Kidney epithelial cell (primary cell): Measurements from ENCODE around the gene ADGRG4. TPM values are rescaled to one million over a fixed set of nuclear protein-coding genes. Genes with fewer than 3 reads are reported as not detected.

Experiments used
- DNase-seq: peaks from one replicate; pipeline ENCODE4 v3.0.0-alpha.2; 2010; ENCODE audit warnings: low read depth
- H3K27me3 ChIP-seq: 2 replicates; pipeline ENCODE4 v1.6.0; 2011; ENCODE audit warnings: low read length; ENCODE audit not compliant: control insufficient read depth, insufficient read depth
- H3K36me3 ChIP-seq: 2 replicates; pipeline ENCODE4 v1.5.1; 2011; ENCODE audit warnings: low read length; ENCODE audit not compliant: control insufficient read depth, insufficient read depth
- H3K4me3 ChIP-seq: 2 replicates; pipeline ENCODE4 v1.5.1; 2011; ENCODE audit warnings: low read depth, mild to moderate bottlenecking, control low read depth, low read length
- CTCF ChIP-seq: IDR thresholded peaks from 2 replicates; pipeline ENCODE4 v1.5.1; 2011; ENCODE audit warnings: mild to moderate bottlenecking, moderate library complexity, low read length, control low read depth, inconsistent platforms; ENCODE audit not compliant: insufficient read depth, poor library complexity, severe bottlenecking
- total RNA-seq: library from RNA; depleted of rRNA; stranded (reverse); fragments of >200 nt; gene quantifications from 2 replicates; pipeline ENCODE4 v1.2.3, GENCODE V29; 2015

ADGRG4 gene
- total RNA-seq, 1 donor from 2014 or later, result not detected

- no peak overlapping the region for H3K4me3 ChIP-seq
- DNase-seq, result no peak
- no peaks in the 10 kb centered on the region for H3K27me3 ChIP-seq
- H3K36me3 ChIP-seq, result no peaks in the 10 kb centered on the region
- TF ChIP-seq CTCF, result no peak
Measured at GRCh38 chrX:136380010-136380769, 79.4 kb downstream of the ADGRG4 start.

GRCh38 chrX:136386173-136386572 is 85.4 kb downstream of the ADGRG4 start:
- no peaks in the 10 kb centered on the region for H3K27me3 ChIP-seq
- H3K36me3 ChIP-seq, result no peaks in the 10 kb centered on the region
- no peak overlapping the region for H3K4me3 ChIP-seq
- DNase-seq, result no peak
- no peak for TF ChIP-seq CTCF

- DNase-seq, result no peak
- Histone ChIP-seq H3K36me3 (no peaks in the 10 kb centered on the region), H3K27me3 (no peaks in the 10 kb centered on the region), H3K4me3 (no peak overlapping the region)
- TF ChIP-seq CTCF, result no peak
Measured at GRCh38 chrX:136386826-136387225, 86.1 kb downstream of the ADGRG4 start.

GRCh38 chrX:136387951-136388502 is 87.3 kb downstream of the ADGRG4 start:
- H3K27me3 ChIP-seq, result no peaks in the 10 kb centered on the region
- no peak overlapping the region for H3K4me3 ChIP-seq
- DNase-seq, result no peak
- TF ChIP-seq CTCF, result no peak
- H3K36me3 ChIP-seq, result no peaks in the 10 kb centered on the region

- H3K4me3 ChIP-seq, result no peak overlapping the region
- no peaks in the 10 kb centered on the region for H3K27me3 ChIP-seq
- no peak for DNase-seq
- H3K36me3 ChIP-seq, result no peaks in the 10 kb centered on the region
- no peak for TF ChIP-seq CTCF
Measured at GRCh38 chrX:136390921-136391320, 90.2 kb downstream of the ADGRG4 start.

- no peak for TF ChIP-seq CTCF
- no peaks in the 10 kb centered on the region for H3K36me3 ChIP-seq
- no peak overlapping the region for H3K4me3 ChIP-seq
- DNase-seq, result no peak
- no peaks in the 10 kb centered on the region for H3K27me3 ChIP-seq
Measured at GRCh38 chrX:136395271-136395670, 94.5 kb downstream of the ADGRG4 start.
